Astrocyte of the spinal cord (primary cell): ENCODE measurements around the gene CC2D2B.
A peak's percentile ranks its signal among the peaks of the same experiment; 100 is the strongest.
"Not testable (repeated sequence)": the region's sequence is repeated elsewhere in the genome, so short reads cannot be mapped to it uniquely, and the experiment has no call there.

Experiments
- DNase-seq: peaks from one replicate; pipeline ENCODE4 v3.0.0; 2011; ENCODE audit warnings: low read depth, low spot score
- H3K4me3 ChIP-seq: 2 replicates; pipeline ENCODE4 v1.5.1; 2011; ENCODE audit warnings: low read depth, mild to moderate bottlenecking, low read length, moderate library complexity
- CTCF ChIP-seq: IDR thresholded peaks from 2 replicates; pipeline ENCODE4 v1.5.1; 2012; ENCODE audit warnings: low read depth, mild to moderate bottlenecking, low read length, inconsistent platforms
- in situ Hi-C: cut with HindIII; loops from 2 replicates; pipeline ENCODE4 v1.10.0; 2017; ENCODE audit warnings: low sequenced_read_pairs

Gene CC2D2B

GRCh38 chr10:95880704-95881103 lies 27.1 kb upstream of the CC2D2B start:
- in situ Hi-C loops: no loop called here
- TF ChIP-seq CTCF: no peak
- DNase-seq: no peak
- H3K4me3 ChIP-seq: no peak overlapping the region

- no peak for TF ChIP-seq CTCF
- no peak for DNase-seq
- H3K4me3 ChIP-seq: no peak overlapping the region
- in situ Hi-C loops: no loop called here
These were observed 26.5 kb upstream of the CC2D2B start for GRCh38 chr10:95881316-95881715.

- in situ Hi-C loops: no loop called here
- H3K4me3 ChIP-seq: no peak overlapping the region
- no peak for DNase-seq
- TF ChIP-seq CTCF: no peak
These were observed 17.9 kb upstream of the CC2D2B start for GRCh38 chr10:95889830-95890229.

- no peak for TF ChIP-seq CTCF
- no peak overlapping the region for H3K4me3 ChIP-seq
- in situ Hi-C loops: no loop called here
- no peak for DNase-seq
These were observed 11.5 kb upstream of the CC2D2B start for GRCh38 chr10:95896071-95896850.

- in situ Hi-C loops, H3K4me3 ChIP-seq, DNase-seq: not testable (repeated sequence)
These were observed 1.7 kb upstream of the CC2D2B start for GRCh38 chr10:95905897-95906580.

- peak overlapping the region; percentile 76 for H3K4me3 ChIP-seq
- in situ Hi-C loops: no loop called here
- DNase-seq: peak; percentile 70
- peak; percentile 42 for TF ChIP-seq CTCF
These were observed 909 bp upstream of the CC2D2B start for GRCh38 chr10:95906677-95907455.

- DNase-seq: no peak
- H3K4me3 ChIP-seq: no peak overlapping the region
- TF ChIP-seq CTCF: no peak
- in situ Hi-C loops: no loop called here
These were observed 675 bp downstream of the CC2D2B start for GRCh38 chr10:95908450-95908849.
